ENCODE results near the gene STXBP5L. TPM values are rescaled to one million over a fixed set of nuclear protein-coding genes. Genes with fewer than 3 reads are reported as not detected.
"Not testable (repeated sequence)": the region's sequence is repeated elsewhere in the genome, so short reads cannot be mapped to it uniquely, and the experiment has no call there.

STXBP5L gene
- total RNA-seq, 2 experiments from 2014 or later = not detected

DNA sequence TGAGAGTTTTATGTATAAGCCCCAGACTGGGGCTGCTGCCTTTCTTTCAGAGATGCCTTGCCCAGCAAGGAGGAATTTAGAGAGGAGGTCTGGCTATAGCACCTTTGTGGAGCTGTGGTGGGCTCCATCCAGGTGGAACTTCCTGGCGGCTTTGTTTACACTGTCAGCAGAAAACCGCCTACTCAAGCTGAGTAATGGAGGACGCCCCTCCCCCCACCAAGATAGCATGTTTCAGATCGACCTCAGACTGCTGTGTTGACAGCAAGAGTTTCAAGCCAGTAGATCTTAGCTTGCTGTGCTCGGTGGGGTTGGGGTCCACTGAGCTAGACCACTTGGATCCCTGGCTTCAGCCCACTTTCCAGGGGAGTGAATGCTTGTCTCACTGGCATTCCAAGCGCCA, 155.6 kb downstream of the STXBP5L start:
- Mint-ChIP-seq H3K4me3 (no peak overlapping the region), H3K4me1 (no peaks in the 10 kb centered on the region), H3K27ac (no peak overlapping the region), H3K36me3 (ENCODE audit: low read depth) (no peaks in the 10 kb centered on the region), H3K9me3 (ENCODE audit: low read depth) (no peaks in the 10 kb centered on the region), H3K27me3 (peaks cover 2% of the 10 kb centered on the region)
- intact Hi-C loops (cut with DNase I, micrococcal nuclease) = no loop called here
- ATAC-seq (no peak), DNase-seq (no peak)
- CTCF ChIA-PET = no interaction called here
- POLR2A ChIA-PET = no interaction called here

DNA sequence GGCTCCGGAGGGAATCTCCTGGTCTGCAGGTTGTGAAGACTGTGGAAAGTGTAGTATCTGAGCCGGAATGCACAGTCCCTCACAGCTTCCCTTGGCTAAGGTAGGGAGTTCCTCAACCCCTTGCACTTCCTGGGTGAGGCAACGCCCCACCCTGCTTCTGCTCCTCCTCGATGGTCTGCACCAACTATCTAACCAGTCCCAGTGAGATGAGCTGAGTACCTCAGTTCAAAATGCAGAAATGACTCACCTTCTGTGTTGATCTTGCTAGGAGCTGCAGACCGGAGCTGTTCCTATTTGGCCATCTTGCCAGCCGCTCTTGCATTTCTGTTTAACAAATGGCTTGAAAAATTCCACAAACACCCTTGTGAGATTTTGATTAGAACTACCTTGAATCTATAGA, 156.1 kb downstream of the STXBP5L start:
- no peak for ATAC-seq
- H3K36me3 Mint-ChIP-seq (ENCODE audit: low read depth) = no peaks in the 10 kb centered on the region
- H3K27me3 Mint-ChIP-seq = peaks cover 2% of the 10 kb centered on the region
- intact Hi-C loops (cut with DNase I, micrococcal nuclease) = no loop called here
- DNase-seq = no peak
- CTCF ChIA-PET = interaction anchor here (0.6 kb wide), 1 partner anchor 885 kb away, joined by 3 read pairs; no protein-coding TSS in a partner anchor
- no peaks in the 10 kb centered on the region for H3K9me3 Mint-ChIP-seq (ENCODE audit: low read depth)
- H3K4me1 Mint-ChIP-seq = no peaks in the 10 kb centered on the region
- no peak overlapping the region for H3K27ac Mint-ChIP-seq
- H3K4me3 Mint-ChIP-seq = no peak overlapping the region
- POLR2A ChIA-PET = no interaction called here

DNA sequence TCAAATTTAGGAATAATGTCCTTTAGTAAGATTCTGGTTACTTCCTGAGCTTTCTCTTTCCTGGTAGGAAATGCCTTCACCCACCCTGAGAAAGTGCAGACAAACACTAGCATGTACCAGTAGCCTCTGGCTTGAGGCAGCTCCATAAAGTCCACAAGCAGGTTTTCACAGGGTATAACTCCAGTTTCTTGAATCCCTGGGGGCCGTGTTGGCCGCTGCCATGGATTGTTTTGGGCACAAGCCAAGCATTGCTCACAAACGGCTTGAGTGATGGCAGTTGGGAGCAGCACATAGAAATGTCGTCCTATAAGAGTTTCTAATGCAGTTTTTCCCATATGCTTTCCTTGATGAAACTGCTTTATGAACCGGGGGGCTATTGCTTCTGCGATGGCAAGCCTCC, 164.1 kb downstream of the STXBP5L start:
- Mint-ChIP-seq H3K27me3 (no peaks in the 10 kb centered on the region), H3K4me1 (no peaks in the 10 kb centered on the region), H3K36me3 (ENCODE audit: low read depth) (no peaks in the 10 kb centered on the region), H3K4me3 (no peak overlapping the region), H3K9me3 (ENCODE audit: low read depth) (no peaks in the 10 kb centered on the region), H3K27ac (no peak overlapping the region)
- intact Hi-C loops (cut with DNase I, micrococcal nuclease) = no loop called here
- POLR2A ChIA-PET = no interaction called here
- no peak for DNase-seq
- ATAC-seq = no peak
- CTCF ChIA-PET = no interaction called here

DNA sequence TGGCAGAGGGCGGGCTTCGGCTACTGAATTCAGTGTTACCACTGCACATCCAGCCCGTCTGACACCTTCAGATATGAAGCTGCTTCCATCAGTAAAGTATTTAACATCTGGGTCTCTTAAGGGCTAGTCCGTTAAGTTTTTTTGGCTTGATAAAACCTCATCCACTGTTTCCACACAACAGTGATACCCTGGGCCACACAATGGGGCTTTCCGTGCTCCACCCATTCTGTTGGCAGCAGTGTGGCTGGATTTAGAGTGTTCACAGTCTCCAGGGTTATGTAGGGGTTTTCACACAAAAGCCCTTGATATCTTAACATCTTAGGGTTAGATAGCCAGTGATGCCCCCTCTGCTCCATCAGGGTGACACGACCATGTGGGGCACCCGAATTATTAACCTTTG, 165.0 kb downstream of the STXBP5L start:
- ATAC-seq (no peak), DNase-seq (no peak)
- intact Hi-C loops (cut with DNase I, micrococcal nuclease) = no loop called here
- Mint-ChIP-seq H3K4me3 (no peak overlapping the region), H3K27ac (no peak overlapping the region), H3K27me3 (no peaks in the 10 kb centered on the region), H3K9me3 (ENCODE audit: low read depth) (peaks cover 7% of the 10 kb centered on the region), H3K4me1 (no peaks in the 10 kb centered on the region), H3K36me3 (ENCODE audit: low read depth) (no peaks in the 10 kb centered on the region)
- ChIA-PET POLR2A (no interaction called here), CTCF (no interaction called here)

DNA sequence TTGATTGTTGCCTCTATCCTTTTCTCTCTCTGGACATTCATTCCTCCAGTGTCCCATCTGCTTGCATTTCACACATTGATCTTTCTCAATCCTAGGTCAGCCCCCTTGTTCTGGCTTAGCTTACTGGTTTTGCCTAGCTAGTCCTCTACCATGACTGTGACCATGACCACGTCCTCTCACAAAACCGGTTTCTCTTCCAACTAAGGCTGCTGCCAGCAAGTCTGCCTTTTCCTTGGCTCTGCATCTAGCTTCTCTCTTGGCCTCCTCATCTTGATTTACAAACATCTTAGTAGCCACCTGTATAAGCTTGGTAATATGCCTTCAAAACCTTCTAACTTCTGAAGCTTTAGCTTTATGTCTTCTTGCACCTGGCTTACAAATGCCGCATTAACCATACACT, 167.2 kb downstream of the STXBP5L start:
- no peaks in the 10 kb centered on the region for H3K27me3 Mint-ChIP-seq
- CTCF ChIA-PET = no interaction called here

DNA sequence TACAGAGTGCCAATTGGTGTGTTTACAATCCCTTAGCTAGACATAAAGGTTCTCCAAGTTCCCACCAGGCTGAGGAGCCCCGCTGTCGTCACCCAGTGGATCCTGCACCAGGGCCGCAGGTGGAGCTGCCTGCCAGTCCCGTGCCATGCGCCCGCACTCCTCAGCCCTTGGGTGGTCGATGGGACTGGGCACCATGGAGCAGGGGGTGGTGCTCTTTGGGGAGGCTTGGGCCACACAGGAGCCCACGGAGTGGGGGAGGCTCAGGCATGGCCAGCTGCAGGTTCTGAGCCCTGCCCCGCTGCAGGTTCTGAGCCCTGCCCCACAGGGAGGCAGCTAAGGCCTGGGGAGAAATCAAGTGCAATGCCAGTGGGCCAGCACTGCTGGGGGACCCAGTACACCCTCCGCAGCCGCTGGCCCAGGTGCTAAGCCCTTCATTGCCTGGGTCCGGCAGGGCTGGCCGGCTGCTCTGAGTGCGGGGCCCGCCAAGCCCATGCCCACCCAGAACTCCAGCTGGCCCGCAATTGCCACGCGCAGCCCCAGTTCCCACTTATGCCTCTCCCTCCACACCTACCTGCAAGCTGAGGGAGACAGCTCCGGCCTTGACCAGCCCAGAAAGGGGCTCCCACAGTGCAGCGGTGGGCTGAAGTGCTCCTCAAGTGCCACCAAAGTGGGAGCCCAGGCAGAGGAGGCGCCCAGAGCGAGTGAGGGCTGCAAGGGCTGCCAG, 170.5 kb downstream of the STXBP5L start:
- H3K4me1 Mint-ChIP-seq; H3K27ac Mint-ChIP-seq; H3K4me3 Mint-ChIP-seq; H3K36me3 Mint-ChIP-seq (ENCODE audit: low read depth); CTCF ChIA-PET; ATAC-seq; H3K9me3 Mint-ChIP-seq (ENCODE audit: low read depth); H3K27me3 Mint-ChIP-seq; POLR2A ChIA-PET; intact Hi-C loops (cut with DNase I, micrococcal nuclease); DNase-seq: not testable (repeated sequence)

More for the DNA sequence above, 167.2 kb downstream of the STXBP5L start:
- intact Hi-C loops (cut with DNase I, micrococcal nuclease) = no loop called here
- POLR2A ChIA-PET = no interaction called here
- H3K36me3 Mint-ChIP-seq (ENCODE audit: low read depth) = no peaks in the 10 kb centered on the region
- H3K9me3 Mint-ChIP-seq (ENCODE audit: low read depth) = peaks cover 7% of the 10 kb centered on the region
- DNase-seq (no peak), ATAC-seq (no peak)
- no peaks in the 10 kb centered on the region for H3K4me1 Mint-ChIP-seq
- no peak overlapping the region for H3K27ac Mint-ChIP-seq
- H3K4me3 Mint-ChIP-seq = no peak overlapping the region

DNA sequence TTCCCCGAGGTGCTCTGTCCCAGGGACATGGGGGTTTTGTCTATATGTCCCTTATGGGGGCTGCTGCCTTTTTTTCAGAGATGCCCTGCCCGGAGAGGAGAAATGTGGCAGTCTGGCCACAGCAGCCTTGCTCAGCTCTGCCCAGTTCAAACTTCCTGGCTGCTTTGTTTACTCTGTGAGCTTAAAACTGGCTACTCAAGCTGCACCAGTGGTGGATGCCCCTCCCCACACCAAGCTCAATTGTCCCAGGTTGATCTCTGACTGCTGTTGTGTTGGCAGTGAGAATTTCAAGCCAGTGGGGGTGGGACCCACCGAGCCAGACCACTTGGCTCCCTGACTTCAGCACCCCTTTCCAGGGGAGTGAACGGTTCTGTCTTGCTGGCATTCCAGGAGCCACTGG, 188.9 kb downstream of the STXBP5L start:
- ATAC-seq (no peak), DNase-seq (no peak)
- intact Hi-C loops (cut with DNase I, micrococcal nuclease) = no loop called here
- no peaks in the 10 kb centered on the region for H3K4me1 Mint-ChIP-seq
- POLR2A ChIA-PET = no interaction called here
- H3K27ac Mint-ChIP-seq = no peak overlapping the region
- no peaks in the 10 kb centered on the region for H3K27me3 Mint-ChIP-seq
- CTCF ChIA-PET = no interaction called here
- no peaks in the 10 kb centered on the region for H3K36me3 Mint-ChIP-seq (ENCODE audit: low read depth)
- peaks cover 11% of the 10 kb centered on the region for H3K9me3 Mint-ChIP-seq (ENCODE audit: low read depth)
- no peak overlapping the region for H3K4me3 Mint-ChIP-seq

DNA sequence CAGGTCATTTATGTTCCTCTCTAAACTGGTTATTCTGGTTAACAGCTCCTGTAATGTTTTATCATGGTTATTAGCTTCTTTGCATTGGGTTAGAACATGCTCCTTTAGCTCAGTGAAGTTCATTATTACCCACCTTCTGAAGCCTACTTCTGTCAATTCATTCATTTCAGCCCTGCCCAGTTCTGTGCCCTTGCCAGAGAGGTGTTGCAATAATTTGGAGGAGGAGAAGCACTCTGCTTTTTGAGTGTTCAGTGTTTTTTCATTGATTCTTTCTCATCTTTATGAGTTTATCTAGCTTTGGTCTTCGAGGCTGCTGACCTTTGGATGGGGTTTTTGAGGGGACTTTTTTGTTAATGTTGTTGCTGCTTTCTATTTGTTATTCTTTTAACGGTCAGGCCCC, 203.1 kb downstream of the STXBP5L start:
- H3K4me1 Mint-ChIP-seq; H3K36me3 Mint-ChIP-seq (ENCODE audit: low read depth); intact Hi-C loops (cut with DNase I, micrococcal nuclease); POLR2A ChIA-PET; H3K4me3 Mint-ChIP-seq; H3K27me3 Mint-ChIP-seq; DNase-seq; CTCF ChIA-PET; ATAC-seq; H3K9me3 Mint-ChIP-seq (ENCODE audit: low read depth); H3K27ac Mint-ChIP-seq: not testable (repeated sequence)

DNA sequence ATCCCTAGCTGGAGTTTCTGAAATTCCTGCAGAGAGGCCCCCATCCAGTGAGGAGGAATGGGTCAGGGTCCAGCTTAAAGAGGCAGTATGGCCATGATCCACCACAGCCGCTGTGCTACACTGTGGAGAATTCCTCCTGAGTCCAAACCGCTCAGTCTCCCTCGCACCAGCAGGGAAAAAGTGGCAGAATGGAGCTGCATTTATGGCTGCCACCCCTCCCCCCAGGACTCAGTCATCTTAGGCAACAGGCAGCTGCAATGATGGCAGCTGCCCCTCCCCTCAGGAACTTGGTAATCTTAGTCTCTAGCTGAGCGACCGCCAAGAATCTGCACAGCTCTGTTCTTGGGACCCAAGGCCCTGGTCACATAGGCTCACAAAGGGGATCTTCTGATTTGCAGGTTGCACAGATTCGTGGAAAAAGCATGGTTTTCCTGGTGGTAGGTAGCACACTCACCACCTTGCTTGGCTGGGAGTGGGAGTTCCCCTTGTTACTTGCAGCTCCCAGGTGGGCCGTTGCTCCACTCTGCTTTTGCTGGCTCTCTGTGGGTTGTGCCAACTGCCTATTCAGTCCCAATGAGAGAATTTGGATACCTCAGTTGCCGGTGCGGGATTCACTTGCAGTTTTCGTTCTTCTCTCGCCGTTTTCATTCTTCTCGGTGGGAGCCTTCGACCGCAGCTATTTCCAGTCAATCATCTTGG, 204.1 kb downstream of the STXBP5L start:
- DNase-seq (no peak), ATAC-seq (no peak)
- H3K9me3 Mint-ChIP-seq (ENCODE audit: low read depth) = peaks cover 2% of the 10 kb centered on the region
- intact Hi-C loops (cut with DNase I, micrococcal nuclease) = no loop called here
- H3K4me3 Mint-ChIP-seq = no peak overlapping the region
- no peaks in the 10 kb centered on the region for H3K36me3 Mint-ChIP-seq (ENCODE audit: low read depth)
- H3K27ac Mint-ChIP-seq = no peak overlapping the region
- H3K27me3 Mint-ChIP-seq = no peaks in the 10 kb centered on the region
- POLR2A ChIA-PET = no interaction called here
- H3K4me1 Mint-ChIP-seq = no peaks in the 10 kb centered on the region
- CTCF ChIA-PET = no interaction called here

DNA sequence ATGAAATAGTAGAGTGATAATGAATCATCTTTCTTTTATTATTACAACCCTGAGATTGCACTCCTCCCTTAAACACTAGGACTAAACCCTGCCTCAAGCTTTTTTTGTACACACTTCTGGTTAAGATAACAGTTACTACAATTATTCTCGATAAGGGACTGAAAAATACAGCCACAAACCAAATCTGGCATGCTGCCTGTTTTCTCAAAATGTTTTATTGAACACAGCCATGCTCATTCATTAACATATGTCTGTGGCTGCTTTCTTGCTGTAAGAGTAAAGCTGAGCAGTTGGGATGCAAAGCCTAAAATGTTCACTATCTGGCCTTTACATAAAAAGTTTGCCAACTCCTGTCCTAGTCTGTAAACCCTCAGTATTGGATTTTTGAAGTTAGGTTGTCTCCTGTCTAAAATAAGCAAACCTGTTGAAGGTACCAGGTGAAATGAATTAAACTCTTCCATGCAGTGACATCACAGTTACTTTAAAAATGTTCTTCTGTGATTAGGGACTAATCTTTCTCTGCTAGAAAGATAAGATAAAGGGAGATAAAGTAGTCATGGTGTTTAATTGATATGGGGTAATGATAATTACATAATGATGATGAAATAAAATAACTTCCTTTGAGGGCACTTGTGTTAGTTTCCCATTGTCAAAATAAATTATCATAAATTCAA, 218.2 kb downstream of the STXBP5L start:
- CTCF ChIA-PET = no interaction called here
- H3K27ac Mint-ChIP-seq = no peak overlapping the region

DNA sequence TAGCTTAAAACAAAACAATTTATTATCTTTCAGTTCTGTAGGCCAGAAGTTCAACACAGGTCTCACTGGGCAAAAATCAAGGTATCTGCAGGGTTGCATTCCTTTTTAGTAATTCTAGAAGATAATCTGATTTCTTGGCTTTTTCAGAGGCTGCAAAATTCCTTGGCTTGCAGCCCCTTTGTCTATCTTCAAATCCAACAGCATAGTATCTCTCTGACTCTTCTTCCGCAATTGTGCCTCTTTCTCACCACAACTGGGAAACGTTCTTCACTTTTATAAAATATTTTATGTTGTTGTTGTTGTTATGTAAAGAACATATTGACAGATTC, 218.7 kb downstream of the STXBP5L start:
- DNase-seq (no peak), ATAC-seq (no peak)
- POLR2A ChIA-PET = no interaction called here
- Mint-ChIP-seq H3K36me3 (ENCODE audit: low read depth) (no peaks in the 10 kb centered on the region), H3K9me3 (ENCODE audit: low read depth) (peaks cover 4% of the 10 kb centered on the region), H3K27me3 (no peaks in the 10 kb centered on the region), H3K4me3 (no peak overlapping the region), H3K4me1 (no peaks in the 10 kb centered on the region), H3K27ac (no peak overlapping the region)
- CTCF ChIA-PET = no interaction called here
- intact Hi-C loops (cut with DNase I, micrococcal nuclease) = no loop called here

More for the DNA sequence above, 218.2 kb downstream of the STXBP5L start:
- ATAC-seq (no peak), DNase-seq (no peak)
- Mint-ChIP-seq H3K9me3 (ENCODE audit: low read depth) (peaks cover 4% of the 10 kb centered on the region), H3K4me3 (no peak overlapping the region), H3K36me3 (ENCODE audit: low read depth) (no peaks in the 10 kb centered on the region), H3K27me3 (no peaks in the 10 kb centered on the region), H3K4me1 (no peaks in the 10 kb centered on the region)
- POLR2A ChIA-PET = no interaction called here
- intact Hi-C loops (cut with DNase I, micrococcal nuclease) = no loop called here

DNA sequence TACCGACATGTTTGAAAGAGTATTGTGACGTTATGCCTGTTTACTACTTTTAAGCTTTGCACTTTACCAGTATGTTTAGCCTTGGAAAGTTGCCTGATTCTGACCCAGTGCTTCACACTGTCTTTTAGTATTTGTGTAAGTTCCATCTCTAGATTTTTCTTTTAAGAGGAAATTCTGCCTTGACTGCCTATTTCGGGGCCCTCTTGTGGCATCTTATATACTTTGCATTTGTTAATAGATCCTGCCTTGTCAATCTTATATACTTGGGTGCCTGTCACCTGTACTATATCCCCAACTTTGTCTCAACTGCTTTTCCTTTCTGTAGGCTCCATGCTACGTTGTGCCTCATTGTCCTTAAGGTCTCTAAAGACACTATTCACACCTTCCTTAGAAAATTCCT, 244.6 kb downstream of the STXBP5L start:
- no peaks in the 10 kb centered on the region for H3K36me3 Mint-ChIP-seq (ENCODE audit: low read depth)
- no peak overlapping the region for H3K4me3 Mint-ChIP-seq
- DNase-seq (no peak), ATAC-seq (no peak)
- H3K9me3 Mint-ChIP-seq (ENCODE audit: low read depth) = peaks cover 2% of the 10 kb centered on the region
- ChIA-PET POLR2A (no interaction called here), CTCF (no interaction called here)
- no peak overlapping the region for H3K27ac Mint-ChIP-seq
- H3K4me1 Mint-ChIP-seq = no peaks in the 10 kb centered on the region
- intact Hi-C loops (cut with DNase I, micrococcal nuclease) = no loop called here
- H3K27me3 Mint-ChIP-seq = no peaks in the 10 kb centered on the region
